GM20000 (cell line): ENCODE measurements around the gene GPR156.

ENCODE experiments used
- DNase-seq: peaks from one replicate; pipeline ENCODE4 v3.0.0; 2012; ENCODE audit warnings: low spot score
- CTCF ChIP-seq: IDR thresholded peaks from 2 replicates; pipeline ENCODE4 v1.5.1; 2012; ENCODE audit warnings: mild to moderate bottlenecking, control low read depth; ENCODE audit errors: extremely low read depth, missing control alignments

Gene GPR156

GRCh38 chr3:120286465-120286864 is 1.4 kb upstream of the GPR156 start:
- no peak for TF ChIP-seq CTCF
- DNase-seq, result no peak

GRCh38 chr3:120285508-120285841 is 453 bp upstream of the GPR156 start:
- TF ChIP-seq CTCF, result no peak
- DNase-seq, result no peak

GRCh38 chr3:120281261-120281660 is 3.8 kb downstream of the GPR156 start:
- no peak for DNase-seq
- no peak for TF ChIP-seq CTCF

- no peak for TF ChIP-seq CTCF
- peak; percentile 41 for DNase-seq
Measured at GRCh38 chr3:120280566-120280965, 4.5 kb downstream of the GPR156 start.

GRCh38 chr3:120280026-120280425 is 5.0 kb downstream of the GPR156 start:
- no peak for TF ChIP-seq CTCF

GRCh38 chr3:120276767-120277166 is 8.3 kb downstream of the GPR156 start:
- DNase-seq, result no peak
- no peak for TF ChIP-seq CTCF

More at GRCh38 chr3:120280026-120280425, 5.0 kb downstream of the GPR156 start:
- DNase-seq, result no peak

- no peak for TF ChIP-seq CTCF
- no peak for DNase-seq
Measured at GRCh38 chr3:120275618-120276017, 9.4 kb downstream of the GPR156 start.

- no peak for DNase-seq
- TF ChIP-seq CTCF, result no peak
Measured at GRCh38 chr3:120274739-120275167, 10.3 kb downstream of the GPR156 start.
